GM18505 (cell line): ENCODE measurements around the gene HOATZ.

Experiments used
- ATAC-seq: cut with Tn5 transposase; IDR thresholded peaks from one replicate; pipeline ENCODE4 v1.9.1; 2021; ENCODE audit not compliant: unreplicated experiment
- POLR2A ChIP-seq: IDR thresholded peaks from 4 replicates; pipeline ENCODE4 v1.6.1; 2011; ENCODE audit warnings: borderline replicate concordance; ENCODE audit not compliant: insufficient read depth, insufficient read length; ENCODE audit errors: extremely low read depth

HOATZ gene

GRCh38 chr11:111532365-111532709, 17.8 kb downstream of the HOATZ start:
- TF ChIP-seq POLR2A: no peak
- ATAC-seq: no peak

GRCh38 chr11:111535281-111535680, 20.7 kb downstream of the HOATZ start:
- no peak for ATAC-seq
- no peak for TF ChIP-seq POLR2A

GRCh38 chr11:111537336-111537860, 22.8 kb downstream of the HOATZ start:
- ATAC-seq: no peak
- no peak for TF ChIP-seq POLR2A

- ATAC-seq: no peak
- TF ChIP-seq POLR2A: no peak
Measured at GRCh38 chr11:111538407-111539114, 24.0 kb downstream of the HOATZ start.

- TF ChIP-seq POLR2A: no peak
- ATAC-seq: no peak
Measured at GRCh38 chr11:111539426-111540113, 25.0 kb downstream of the HOATZ start.

GRCh38 chr11:111540114-111540936, 25.7 kb downstream of the HOATZ start, which contains the start of gene LAYN:
LAYN (plus strand) TSS chr11:111540720; CDS start chr11:111540844, 124 bp downstream.
- ATAC-seq: no peak
- TF ChIP-seq POLR2A: no peak

GRCh38 chr11:111540937-111541253, 26.3 kb downstream of the HOATZ start:
- ATAC-seq: no peak
- TF ChIP-seq POLR2A: no peak

GRCh38 chr11:111541254-111542061, 26.9 kb downstream of the HOATZ start:
- no peak for TF ChIP-seq POLR2A
- ATAC-seq: no peak

GRCh38 chr11:111542606-111543275, 28.2 kb downstream of the HOATZ start:
- no peak for TF ChIP-seq POLR2A
- no peak for ATAC-seq

- ATAC-seq: no peak
- TF ChIP-seq POLR2A: no peak
Measured at GRCh38 chr11:111548525-111548924, 33.9 kb downstream of the HOATZ start.

- no peak for ATAC-seq
- no peak for TF ChIP-seq POLR2A
Measured at GRCh38 chr11:111549196-111549868, 34.8 kb downstream of the HOATZ start.

GRCh38 chr11:111549869-111550203, 35.3 kb downstream of the HOATZ start:
- no peak for TF ChIP-seq POLR2A
- ATAC-seq: no peak
